ENCODE results near the gene TMC3.

TMC3 gene

GRCh38 chr15:81316267-81316666 is 57.7 kb downstream of the TMC3 start:
- DNase-seq, result no peak

GRCh38 chr15:81315452-81316175 is 58.4 kb downstream of the TMC3 start:
- no peak for DNase-seq

- DNase-seq, result no peak
Observed at GRCh38 chr15:81314378-81314777, 59.6 kb downstream of the TMC3 start.

GRCh38 chr15:81313686-81314085 is 60.3 kb downstream of the TMC3 start:
- no peak for DNase-seq

- DNase-seq, result peak; percentile 98
Observed at GRCh38 chr15:81312790-81313543, 61.0 kb downstream of the TMC3 start.

GRCh38 chr15:81311752-81312464 is 62.1 kb downstream of the TMC3 start:
- no peak for DNase-seq

GRCh38 chr15:81310480-81310879 is 63.5 kb downstream of the TMC3 start:
- no peak for DNase-seq

- DNase-seq, result no peak
Observed at GRCh38 chr15:81309647-81310450, 64.2 kb downstream of the TMC3 start.

- DNase-seq, result no peak
Observed at GRCh38 chr15:81308260-81308659, 65.8 kb downstream of the TMC3 start.

- DNase-seq, result no peak
Observed at GRCh38 chr15:81304226-81304625, 69.8 kb downstream of the TMC3 start.

- DNase-seq, result no peak
Observed at GRCh38 chr15:81303244-81304225, 70.5 kb downstream of the TMC3 start.

- no peak for DNase-seq
Observed at GRCh38 chr15:81302701-81303109, 71.3 kb downstream of the TMC3 start.

- no peak for DNase-seq
Observed at GRCh38 chr15:81301815-81302399, 72.1 kb downstream of the TMC3 start.

GRCh38 chr15:81301385-81301784 is 72.6 kb downstream of the TMC3 start:
- DNase-seq, result no peak

- DNase-seq, result no peak
Observed at GRCh38 chr15:81299630-81300273, 74.3 kb downstream of the TMC3 start.

- DNase-seq, result no peak
Observed at GRCh38 chr15:81299156-81299555, 74.9 kb downstream of the TMC3 start.

- DNase-seq, result no peak
Observed at GRCh38 chr15:81298611-81299010, 75.4 kb downstream of the TMC3 start.

- no peak for DNase-seq
Observed at GRCh38 chr15:81297603-81298575, 76.1 kb downstream of the TMC3 start.

GRCh38 chr15:81297147-81297572 is 76.9 kb downstream of the TMC3 start:
- DNase-seq, result no peak

All from amniotic stem cell (primary cell).